Trophoblast cell (in vitro differentiated cells and primary cell): Measurements from ENCODE around the gene AHDC1.

Experiments used
- DNase-seq, 2 donors: peaks; one replicate each; pipeline ENCODE4 v3.0.0-alpha.2; 2016
- H2AFZ ChIP-seq: 2 replicates; pipeline ENCODE4 v1.6.1; 2013; ENCODE audit warnings: low read length, moderate library complexity, mild to moderate bottlenecking; ENCODE audit not compliant: insufficient read depth, poor library complexity
- H2AK5ac ChIP-seq: 2 replicates; pipeline ENCODE4 v1.6.1; 2013; ENCODE audit warnings: mild to moderate bottlenecking, low read length
- H2BK120ac ChIP-seq: 2 replicates; pipeline ENCODE4 v1.6.1; 2013; ENCODE audit warnings: low read length, mild to moderate bottlenecking, moderate library complexity; ENCODE audit not compliant: insufficient read depth, poor library complexity
- H2BK12ac ChIP-seq: 2 replicates; pipeline ENCODE4 v1.6.1; 2013; ENCODE audit warnings: mild to moderate bottlenecking, low read length, moderate library complexity
- H2BK5ac ChIP-seq: 2 replicates; pipeline ENCODE4 v1.6.1; 2013; ENCODE audit warnings: low read length, low read depth, moderate library complexity, mild to moderate bottlenecking; ENCODE audit not compliant: poor library complexity
- H3K14ac ChIP-seq: 2 replicates; pipeline ENCODE4 v1.6.1; 2013; ENCODE audit warnings: mild to moderate bottlenecking, low read length
- H3K18ac ChIP-seq: 2 replicates; pipeline ENCODE4 v1.6.1; 2013; ENCODE audit warnings: mild to moderate bottlenecking, low read length
- H3K23ac ChIP-seq: 2 replicates; pipeline ENCODE4 v1.6.1; 2013; ENCODE audit warnings: low read length
- H3K27ac ChIP-seq: 2 replicates; pipeline ENCODE4 v1.5.1; 2013; ENCODE audit warnings: low read depth, mild to moderate bottlenecking, inconsistent platforms, low read length, moderate library complexity
- H3K27me3 ChIP-seq: 2 replicates; pipeline ENCODE4 v1.6.1; 2013; ENCODE audit warnings: inconsistent platforms, mild to moderate bottlenecking, low read length, moderate library complexity; ENCODE audit not compliant: insufficient read depth
- H3K36me3 ChIP-seq, 2 experiments: 1 replicate in 1 of 2; 2 replicates in 1 of 2; pipeline ENCODE4 v1.6.1; 2013; ENCODE audit warnings: low read length in 2 of 2, mild to moderate bottlenecking in 2 of 2, moderate library complexity in 1 of 2; ENCODE audit not compliant: insufficient read depth in 2 of 2, control insufficient read depth in 1 of 2
- H3K4ac ChIP-seq: 2 replicates; pipeline ENCODE4 v1.6.1; 2013; ENCODE audit warnings: low read depth, mild to moderate bottlenecking, low read length, moderate library complexity
- H3K4me1 ChIP-seq, 2 experiments: 1 replicate in 1 of 2; 2 replicates in 1 of 2; pipeline ENCODE4 v1.6.1; 2013; ENCODE audit warnings: low read length in 2 of 2, mild to moderate bottlenecking in 2 of 2, moderate library complexity in 1 of 2; ENCODE audit not compliant: insufficient read depth in 2 of 2, control insufficient read depth in 1 of 2
- H3K4me2 ChIP-seq: 2 replicates; pipeline ENCODE4 v1.6.1; 2013; ENCODE audit warnings: inconsistent platforms, mild to moderate bottlenecking, low read length, moderate library complexity
- H3K4me3 ChIP-seq: 2 replicates; pipeline ENCODE4 v1.5.1; 2013; ENCODE audit warnings: mild to moderate bottlenecking, low read depth, low read length, inconsistent platforms
- H3K79me1 ChIP-seq: one replicate; pipeline ENCODE4 v1.6.1; 2013; ENCODE audit warnings: low read length
- H3K79me2 ChIP-seq: 2 replicates; pipeline ENCODE4 v1.6.1; 2013; ENCODE audit warnings: low read length, mild to moderate bottlenecking; ENCODE audit not compliant: control insufficient read depth, insufficient read depth, poor library complexity
- H3K9ac ChIP-seq: 2 replicates; pipeline ENCODE4 v1.6.1; 2013; ENCODE audit warnings: mild to moderate bottlenecking, low read length
- H3K9me3 ChIP-seq: 2 replicates; pipeline ENCODE4 v1.6.1; 2013; ENCODE audit warnings: low read depth, mild to moderate bottlenecking, control low read depth, inconsistent platforms, low read length; ENCODE audit not compliant: insufficient read depth
- H4K12ac ChIP-seq: 2 replicates; pipeline ENCODE4 v1.6.1; 2013; ENCODE audit warnings: low read depth, mild to moderate bottlenecking, low read length, moderate library complexity
- H4K8ac ChIP-seq: 2 replicates; pipeline ENCODE4 v1.6.1; 2013; ENCODE audit warnings: low read depth, mild to moderate bottlenecking, low read length, moderate library complexity
- H4K91ac ChIP-seq: one replicate; pipeline ENCODE4 v1.6.1; 2013; ENCODE audit warnings: low read depth, mild to moderate bottlenecking, low read length, moderate library complexity
- WGBS: extraction: QIAGEN DNeasy Blood & Tissue Kit; methylation state at CpG from one replicate; pipeline ENCODE4 v1.1.7; 2013; ENCODE audit warnings: missing lambda C conversion rate; ENCODE audit not compliant: insufficient read length, insufficient coverage; ENCODE audit errors: extremely low coverage; 5-methylcytosine and 5-hydroxymethylcytosine counted together

The AHDC1 gene

DNA sequence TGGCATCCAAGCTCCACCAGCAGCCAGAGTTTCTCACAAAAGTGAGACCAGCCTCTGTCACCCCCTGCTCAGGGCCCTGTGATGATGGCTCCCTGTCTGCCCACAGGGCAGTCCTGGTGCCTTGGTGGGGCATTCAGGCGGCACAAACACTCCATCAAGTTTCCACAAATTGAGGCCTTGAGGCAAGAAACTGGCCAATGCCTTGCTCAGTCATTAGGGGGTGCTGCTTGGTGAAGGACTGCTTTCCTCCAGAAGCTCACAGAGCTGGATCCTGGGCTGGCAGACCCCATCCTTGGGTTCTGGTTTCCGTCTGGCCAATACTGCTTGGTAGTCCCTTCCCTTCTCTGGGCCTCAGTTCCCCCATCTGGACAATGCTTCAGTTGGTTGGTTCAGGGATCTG lies 12.5 kb upstream of the AHDC1 start:
- no peak overlapping the region for H2BK5ac ChIP-seq
- no peak overlapping the region for H2BK120ac ChIP-seq
- H3K14ac ChIP-seq = no peak overlapping the region
- H3K4me2 ChIP-seq = no peak overlapping the region
- no peak for DNase-seq
- no peaks in the 10 kb centered on the region for H3K4me1 ChIP-seq
- H3K4ac ChIP-seq = no peak overlapping the region
- no peaks in the 10 kb centered on the region for H3K79me2 ChIP-seq
- H2AFZ ChIP-seq = no peak overlapping the region
- no peak overlapping the region for H3K9ac ChIP-seq
- no peak overlapping the region for H4K91ac ChIP-seq
- H3K9me3 ChIP-seq = peaks cover 3% of the 10 kb centered on the region
- H3K27ac ChIP-seq = no peak overlapping the region
- no peak overlapping the region for H2BK12ac ChIP-seq
- H4K12ac ChIP-seq = no peak overlapping the region
- no peak overlapping the region for H4K8ac ChIP-seq
- no peaks in the 10 kb centered on the region for H3K36me3 ChIP-seq
- no peak overlapping the region for H3K4me3 ChIP-seq
- no CpG with 5 or more reads among the region's 2 CpGs for WGBS
- H3K18ac ChIP-seq = no peak overlapping the region
- no peak overlapping the region for H2AK5ac ChIP-seq
- H3K27me3 ChIP-seq = no peaks in the 10 kb centered on the region
- no peaks in the 10 kb centered on the region for H3K79me1 ChIP-seq
- H3K23ac ChIP-seq = no peak overlapping the region

DNA sequence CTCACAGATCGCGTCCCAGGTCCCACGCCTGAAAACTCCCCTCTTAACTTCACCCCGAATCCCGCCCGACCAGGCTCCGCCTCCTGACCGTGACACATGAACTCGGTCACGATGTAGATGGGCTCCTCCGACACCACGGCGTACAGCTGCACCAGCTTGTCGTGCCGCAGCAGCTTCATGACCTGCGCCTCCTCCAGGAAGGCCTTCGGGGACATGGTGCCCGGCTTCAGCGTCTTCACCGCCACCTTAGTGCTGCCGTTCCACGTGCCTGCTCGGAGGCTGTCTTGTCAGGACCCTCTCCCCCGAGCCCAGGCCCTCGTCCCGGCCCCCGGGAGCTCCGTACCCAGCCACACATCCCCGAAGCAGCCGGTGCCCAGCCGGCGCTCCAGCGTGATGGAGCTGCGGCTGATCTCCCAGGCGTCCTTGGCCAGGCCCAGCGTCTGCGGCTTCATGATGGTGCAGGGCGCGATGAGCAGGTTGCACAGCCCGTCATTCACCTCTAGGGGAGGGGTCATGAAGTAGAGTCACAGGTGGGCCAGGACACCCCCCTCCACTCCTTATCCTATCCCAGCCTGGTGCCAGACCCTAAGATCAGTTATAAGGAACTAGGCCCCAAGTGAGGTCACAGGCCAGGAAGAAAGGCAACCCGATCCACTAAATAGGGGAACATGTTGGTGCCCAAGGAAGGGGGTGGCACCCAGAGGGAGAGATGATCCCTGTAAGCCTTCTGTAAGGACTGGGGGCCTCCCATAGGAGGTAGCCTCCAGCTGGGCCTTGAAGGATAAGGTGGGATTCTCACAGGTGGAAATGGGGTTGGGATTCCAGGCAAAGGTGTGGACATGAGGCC lies 11.6 kb upstream of the AHDC1 start:
- Histone ChIP-seq H3K79me2 (no peaks in the 10 kb centered on the region), H4K12ac (no peak overlapping the region), H3K14ac (no peak overlapping the region), H3K4ac (no peak overlapping the region), H3K9me3 (peaks cover 4% of the 10 kb centered on the region), H3K27me3 (no peaks in the 10 kb centered on the region), H3K79me1 (no peaks in the 10 kb centered on the region), H2BK120ac (no peak overlapping the region), H4K91ac (no peak overlapping the region), H3K36me3 (no peaks in the 10 kb centered on the region), H2AK5ac (no peak overlapping the region), H3K23ac (no peak overlapping the region), H3K4me2 (peak overlapping the region; percentile 40), H3K9ac (no peak overlapping the region), H3K4me1 (no peaks in the 10 kb centered on the region), H4K8ac (no peak overlapping the region), H2AFZ (no peak overlapping the region), H3K4me3 (no peak overlapping the region), H3K27ac (no peak overlapping the region), H2BK5ac (no peak overlapping the region), H2BK12ac (no peak overlapping the region), H3K18ac (no peak overlapping the region)
- no peak for DNase-seq
- WGBS = no CpG with 5 or more reads among the region's 41 CpGs

DNA sequence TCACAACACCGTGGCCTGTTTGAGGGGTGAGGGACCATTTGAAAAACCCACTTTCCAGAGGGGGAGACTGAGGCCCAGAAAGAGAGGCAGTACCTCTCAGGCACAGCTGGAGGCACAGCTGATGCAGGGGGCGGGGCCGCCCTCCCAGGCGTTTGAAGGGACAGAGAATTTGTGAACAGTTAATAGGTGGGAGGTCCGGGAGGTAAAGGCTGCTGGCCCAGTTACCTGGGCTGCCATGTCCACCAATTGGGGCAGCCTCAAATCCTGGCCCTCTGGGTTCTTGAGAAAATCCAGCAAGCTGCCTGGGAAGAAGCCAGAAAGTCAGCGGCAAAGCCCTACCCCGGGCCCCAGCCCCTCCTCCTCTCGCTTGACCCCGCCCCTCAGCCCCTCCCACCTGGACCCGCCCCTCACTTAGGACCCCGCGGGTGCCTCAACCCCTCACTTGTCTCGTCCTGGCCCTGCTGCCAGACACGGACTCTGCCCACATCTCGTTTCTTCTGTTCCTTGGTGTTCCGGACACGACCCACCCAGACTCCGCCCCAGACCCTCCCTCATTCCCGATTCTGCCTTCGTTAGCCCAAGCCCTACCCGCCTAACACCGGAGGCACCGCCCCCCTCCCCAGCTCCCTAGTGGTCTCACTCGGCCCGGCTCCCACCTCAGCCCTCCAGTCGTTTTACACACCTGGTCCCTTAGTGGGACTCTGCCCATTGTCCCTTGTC lies 10.8 kb upstream of the AHDC1 start:
- Histone ChIP-seq H2AFZ (no peak overlapping the region), H3K4ac (no peak overlapping the region), H4K12ac (no peak overlapping the region), H2BK12ac (no peak overlapping the region), H4K91ac (no peak overlapping the region), H3K36me3 (no peaks in the 10 kb centered on the region), H3K79me2 (no peaks in the 10 kb centered on the region), H3K27ac (no peak overlapping the region), H2BK5ac (no peak overlapping the region), H3K23ac (no peak overlapping the region), H3K4me2 (peak overlapping the region; percentile 40), H3K18ac (no peak overlapping the region), H3K9ac (no peak overlapping the region), H2BK120ac (no peak overlapping the region), H2AK5ac (no peak overlapping the region), H3K4me1 (no peaks in the 10 kb centered on the region), H3K14ac (no peak overlapping the region), H3K9me3 (peaks cover 5% of the 10 kb centered on the region), H3K27me3 (no peaks in the 10 kb centered on the region), H3K4me3 (no peak overlapping the region), H4K8ac (no peak overlapping the region), H3K79me1 (no peaks in the 10 kb centered on the region)
- WGBS = no CpG with 5 or more reads among the region's 26 CpGs
- DNase-seq = no peak

DNA sequence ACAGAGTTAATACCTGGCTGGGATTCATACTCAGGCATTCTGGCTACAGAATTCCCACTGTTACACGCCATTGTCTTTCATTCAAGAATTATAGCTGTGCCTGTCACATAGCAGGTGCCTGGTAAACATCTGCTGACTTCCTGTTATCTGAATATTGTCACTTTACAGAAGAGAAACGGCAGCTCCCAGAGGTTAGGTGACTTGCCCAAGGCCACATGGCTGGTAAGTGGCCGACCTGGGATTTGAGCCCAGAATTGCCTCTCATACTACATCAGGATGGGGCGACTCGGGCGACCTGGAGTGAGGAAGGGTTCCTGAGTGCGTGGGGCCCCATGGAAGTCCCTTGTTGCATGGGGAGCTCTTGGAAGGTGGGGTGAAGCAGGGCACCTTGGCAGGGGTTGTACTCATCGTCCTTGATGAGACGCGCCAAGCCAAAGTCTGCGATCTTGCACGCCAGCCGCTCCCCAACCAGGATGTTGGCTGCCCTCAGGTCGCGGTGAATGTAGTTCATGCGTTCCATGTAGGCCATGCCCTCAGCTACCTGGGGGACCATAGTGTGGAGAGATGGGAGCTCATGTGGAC lies 10.2 kb upstream of the AHDC1 start:
- Histone ChIP-seq H2AK5ac (no peak overlapping the region), H3K23ac (no peak overlapping the region), H3K9ac (no peak overlapping the region), H3K4me2 (peak overlapping the region; percentile 40), H2BK12ac (no peak overlapping the region), H4K8ac (no peak overlapping the region), H3K9me3 (peaks cover 5% of the 10 kb centered on the region), H3K27ac (no peak overlapping the region), H3K79me1 (no peaks in the 10 kb centered on the region), H3K4me3 (no peak overlapping the region), H2AFZ (no peak overlapping the region), H4K91ac (no peak overlapping the region), H3K18ac (no peak overlapping the region), H2BK5ac (no peak overlapping the region), H3K4ac (no peak overlapping the region), H4K12ac (no peak overlapping the region), H3K27me3 (no peaks in the 10 kb centered on the region), H3K36me3 (no peaks in the 10 kb centered on the region), H3K79me2 (no peaks in the 10 kb centered on the region), H2BK120ac (no peak overlapping the region), H3K4me1 (peaks cover 0 to 1% of the 10 kb centered on the region in 2 experiments), H3K14ac (no peak overlapping the region)
- no peak for DNase-seq
- WGBS = no CpG with 5 or more reads among the region's 16 CpGs
